ENCODE measurements around the gene RAB43.
"Not testable (repeated sequence)": the region's sequence is repeated elsewhere in the genome, so short reads cannot be mapped to it uniquely, and the experiment has no call there.

The RAB43 gene

GRCh38 chr3:129082026-129082425, 39.6 kb downstream of the RAB43 start:
- CTCF ChIA-PET: interaction anchor here (0.6 to 4.4 kb wide), 3 partner anchors 28 to 138 kb away, joined by 3 to 21 read pairs (median 4); no protein-coding TSS in a partner anchor
- no peaks in the 10 kb centered on the region for H3K9me3 ChIP-seq (ENCODE audit: control extremely low read depth in 1 of 5, control insufficient read depth in 4 of 5, insufficient read depth in 2 of 5, low read depth in 1 of 5, low read length in 4 of 5)
- POLR2A ChIA-PET: no interaction called here
- H3K36me3 ChIP-seq (ENCODE audit: control insufficient read depth in 4 of 4, insufficient read depth in 4 of 4, low read length in 3 of 4): no peaks in the 10 kb centered on the region
- H3K27me3 ChIP-seq (replicated peaks in 2 of 5; ENCODE audit: control insufficient read depth in 4 of 5, insufficient read depth in 5 of 5, low read length in 4 of 5): no peaks in the 10 kb centered on the region
- DNase-seq: no peak
- peaks cover 0 to 13% (median 4%) of the 10 kb centered on the region in 4 experiments for H3K4me1 ChIP-seq (ENCODE audit: control extremely low read depth in 1 of 4, control insufficient read depth in 4 of 4, insufficient read depth in 4 of 4, low read length in 3 of 4)
- H3K27ac ChIP-seq (ENCODE audit: insufficient read depth in 1 of 2, low read depth in 1 of 2, low read length in 2 of 2, poor library complexity in 1 of 2, severe bottlenecking in 2 of 2): no peak overlapping the region
- 92% methylated on average over 7 of the region's 9 CpGs for WGBS (ENCODE audit: insufficient coverage)
- no peak overlapping the region for H3K4me3 ChIP-seq (ENCODE audit: control insufficient read depth in 1 of 7, extremely low read depth in 1 of 7, insufficient read depth in 4 of 7, low read depth in 2 of 7, low read length in 6 of 7)

GRCh38 chr3:129081503-129081902, 40.1 kb downstream of the RAB43 start:
- CTCF ChIA-PET: interaction anchor here (0.6 kb wide), 1 partner anchor 138 kb away, joined by 3 read pairs; no protein-coding TSS in a partner anchor
- POLR2A ChIA-PET: no interaction called here

GRCh38 chr3:129078510-129078909, 43.1 kb downstream of the RAB43 start:
- H3K27me3 ChIP-seq (replicated peaks in 2 of 5; ENCODE audit: control insufficient read depth in 4 of 5, insufficient read depth in 5 of 5, low read length in 4 of 5): no peaks in the 10 kb centered on the region
- ChIA-PET CTCF (interaction anchor here (0.6 to 4.6 kb wide), 3 partner anchors 11 to 63 kb away, joined by 5 to 20 read pairs (median 6); no protein-coding TSS in a partner anchor), POLR2A (no interaction called here)
- 96% methylated on average over 5 of the region's 8 CpGs for WGBS (ENCODE audit: insufficient coverage)
- H3K36me3 ChIP-seq (ENCODE audit: control insufficient read depth in 4 of 4, insufficient read depth in 4 of 4, low read length in 3 of 4): no peaks in the 10 kb centered on the region
- H3K9me3 ChIP-seq (ENCODE audit: control extremely low read depth in 1 of 5, control insufficient read depth in 4 of 5, insufficient read depth in 2 of 5, low read depth in 1 of 5, low read length in 4 of 5): no peaks in the 10 kb centered on the region
- DNase-seq: no peak
- H3K4me3 ChIP-seq (ENCODE audit: control insufficient read depth in 1 of 7, extremely low read depth in 1 of 7, insufficient read depth in 4 of 7, low read depth in 2 of 7, low read length in 6 of 7): no peak overlapping the region
- no peak overlapping the region for H3K27ac ChIP-seq (ENCODE audit: insufficient read depth in 1 of 2, low read depth in 1 of 2, low read length in 2 of 2, poor library complexity in 1 of 2, severe bottlenecking in 2 of 2)
- peaks cover 0 to 13% (median 4%) of the 10 kb centered on the region in 4 experiments for H3K4me1 ChIP-seq (ENCODE audit: control extremely low read depth in 1 of 4, control insufficient read depth in 4 of 4, insufficient read depth in 4 of 4, low read length in 3 of 4)

More at GRCh38 chr3:129081503-129081902, 40.1 kb downstream of the RAB43 start:
- Histone ChIP-seq H3K9me3 (ENCODE audit: control extremely low read depth in 1 of 5, control insufficient read depth in 4 of 5, insufficient read depth in 2 of 5, low read depth in 1 of 5, low read length in 4 of 5) (no peaks in the 10 kb centered on the region), H3K4me3 (ENCODE audit: control insufficient read depth in 1 of 7, extremely low read depth in 1 of 7, insufficient read depth in 4 of 7, low read depth in 2 of 7, low read length in 6 of 7) (no peak overlapping the region), H3K4me1 (ENCODE audit: control extremely low read depth in 1 of 4, control insufficient read depth in 4 of 4, insufficient read depth in 4 of 4, low read length in 3 of 4) (peaks cover 0 to 13% (median 4%) of the 10 kb centered on the region in 4 experiments), H3K27ac (ENCODE audit: insufficient read depth in 1 of 2, low read depth in 1 of 2, low read length in 2 of 2, poor library complexity in 1 of 2, severe bottlenecking in 2 of 2) (no peak overlapping the region), H3K27me3 (replicated peaks in 2 of 5; ENCODE audit: control insufficient read depth in 4 of 5, insufficient read depth in 5 of 5, low read length in 4 of 5) (no peaks in the 10 kb centered on the region), H3K36me3 (ENCODE audit: control insufficient read depth in 4 of 4, insufficient read depth in 4 of 4, low read length in 3 of 4) (no peaks in the 10 kb centered on the region)
- WGBS (ENCODE audit: insufficient coverage): 90% methylated on average over 2 of the region's 8 CpGs
- no peak for DNase-seq

- DNase-seq: no peak
- CTCF ChIA-PET: interaction anchor here (4.6 kb wide), 1 partner anchor 25 kb away, joined by 20 read pairs; no protein-coding TSS in a partner anchor
- H3K36me3 ChIP-seq (ENCODE audit: control insufficient read depth in 4 of 4, insufficient read depth in 4 of 4, low read length in 3 of 4): no peaks in the 10 kb centered on the region
- peaks cover 0 to 13% (median 4%) of the 10 kb centered on the region in 4 experiments for H3K4me1 ChIP-seq (ENCODE audit: control extremely low read depth in 1 of 4, control insufficient read depth in 4 of 4, insufficient read depth in 4 of 4, low read length in 3 of 4)
- POLR2A ChIA-PET: no interaction called here
- H3K27ac ChIP-seq (ENCODE audit: insufficient read depth in 1 of 2, low read depth in 1 of 2, low read length in 2 of 2, poor library complexity in 1 of 2, severe bottlenecking in 2 of 2): no peak overlapping the region
- H3K4me3 ChIP-seq (ENCODE audit: control insufficient read depth in 1 of 7, extremely low read depth in 1 of 7, insufficient read depth in 4 of 7, low read depth in 2 of 7, low read length in 6 of 7): no peak overlapping the region
- WGBS (ENCODE audit: insufficient coverage): 97% methylated on average over 7 of the region's 7 CpGs
- H3K9me3 ChIP-seq (ENCODE audit: control extremely low read depth in 1 of 5, control insufficient read depth in 4 of 5, insufficient read depth in 2 of 5, low read depth in 1 of 5, low read length in 4 of 5): no peaks in the 10 kb centered on the region
- no peaks in the 10 kb centered on the region for H3K27me3 ChIP-seq (replicated peaks in 2 of 5; ENCODE audit: control insufficient read depth in 4 of 5, insufficient read depth in 5 of 5, low read length in 4 of 5)
Measured at GRCh38 chr3:129077222-129077621, 44.4 kb downstream of the RAB43 start.

GRCh38 chr3:129070086-129070885, 51.3 kb downstream of the RAB43 start:
- no peaks in the 10 kb centered on the region for H3K9me3 ChIP-seq (ENCODE audit: control extremely low read depth in 1 of 5, control insufficient read depth in 4 of 5, insufficient read depth in 2 of 5, low read depth in 1 of 5, low read length in 4 of 5)
- H3K27me3 ChIP-seq (replicated peaks in 2 of 5; ENCODE audit: control insufficient read depth in 4 of 5, insufficient read depth in 5 of 5, low read length in 4 of 5): no peaks in the 10 kb centered on the region
- H3K4me3 ChIP-seq (ENCODE audit: control insufficient read depth in 1 of 7, extremely low read depth in 1 of 7, insufficient read depth in 4 of 7, low read depth in 2 of 7, low read length in 6 of 7): peak overlapping the region in 1 of 7 experiments; percentile 10
- POLR2A ChIA-PET: no interaction called here
- H3K4me1 ChIP-seq (ENCODE audit: control extremely low read depth in 1 of 4, control insufficient read depth in 4 of 4, insufficient read depth in 4 of 4, low read length in 3 of 4): peaks cover 8 to 31% (median 20%) of the 10 kb centered on the region in 4 experiments
- H3K36me3 ChIP-seq (ENCODE audit: control insufficient read depth in 4 of 4, insufficient read depth in 4 of 4, low read length in 3 of 4): no peaks in the 10 kb centered on the region
- H3K27ac ChIP-seq (ENCODE audit: insufficient read depth in 1 of 2, low read depth in 1 of 2, low read length in 2 of 2, poor library complexity in 1 of 2, severe bottlenecking in 2 of 2): no peak overlapping the region
- CTCF ChIA-PET: interaction anchor here (0.5 to 4.4 kb wide), 8 partner anchors 10 to 1800 kb away, joined by 3 to 48 read pairs (median 9); partner anchors contain the start of gene GP9
- WGBS (ENCODE audit: insufficient coverage): 70% methylated on average over 4 of the region's 8 CpGs
- peak in 2 of 3 donors; percentile 49 to 52 for DNase-seq

GRCh38 chr3:129069313-129070085, 52.1 kb downstream of the RAB43 start:
- H3K4me1 ChIP-seq (ENCODE audit: control extremely low read depth in 1 of 4, control insufficient read depth in 4 of 4, insufficient read depth in 4 of 4, low read length in 3 of 4): peaks cover 8 to 31% (median 20%) of the 10 kb centered on the region in 4 experiments
- H3K9me3 ChIP-seq (ENCODE audit: control extremely low read depth in 1 of 5, control insufficient read depth in 4 of 5, insufficient read depth in 2 of 5, low read depth in 1 of 5, low read length in 4 of 5); H3K27me3 ChIP-seq (replicated peaks in 2 of 5; ENCODE audit: control insufficient read depth in 4 of 5, insufficient read depth in 5 of 5, low read length in 4 of 5); H3K27ac ChIP-seq (ENCODE audit: insufficient read depth in 1 of 2, low read depth in 1 of 2, low read length in 2 of 2, poor library complexity in 1 of 2, severe bottlenecking in 2 of 2); H3K36me3 ChIP-seq (ENCODE audit: control insufficient read depth in 4 of 4, insufficient read depth in 4 of 4, low read length in 3 of 4): not testable (repeated sequence)
- ChIA-PET CTCF (interaction anchor here (0.7 to 4.4 kb wide), 12 partner anchors 9 to 100 kb away, joined by 3 to 48 read pairs (median 6); partner anchors contain the start of gene GP9), POLR2A (interaction anchor here (1.2 kb wide), 1 partner anchor 9 kb away, joined by 3 read pairs; the partner anchor contains the start of gene GP9)
- peak in 1 of 3 donors; percentile 31 for DNase-seq
- WGBS (ENCODE audit: insufficient coverage): 93% methylated on average over 12 of the region's 13 CpGs
- peak overlapping the region in 1 of 7 experiments; percentile 10 for H3K4me3 ChIP-seq (ENCODE audit: control insufficient read depth in 1 of 7, extremely low read depth in 1 of 7, insufficient read depth in 4 of 7, low read depth in 2 of 7, low read length in 6 of 7)
